AG08396 (cell line): ENCODE results near the gene CSTF1.

ENCODE experiments used
- DNase-seq: peaks from one replicate; pipeline ENCODE4 v3.0.0; 2012; ENCODE audit warnings: low spot score, mixed read lengths

Gene CSTF1

GRCh38 chr20:56392132-56392880, at the start of gene CSTF1, which contains the start of gene AURKA:
Gene CSTF1, plus strand, starts transcription at chr20:56392645. Its CDS starts 2,908 bp downstream, at chr20:56395553.
Gene AURKA, minus strand, starts transcription at chr20:56392215. Its CDS starts 4,018 bp downstream, at chr20:56388197.
- DNase-seq: peak; percentile 99

GRCh38 chr20:56342783-56343182, 49.7 kb upstream of the CSTF1 start:
- DNase-seq: no peak

- peak; percentile 79 for DNase-seq
These were observed 48.5 kb upstream of the CSTF1 start for GRCh38 chr20:56343861-56344381.

- DNase-seq: no peak
These were observed 46.5 kb upstream of the CSTF1 start for GRCh38 chr20:56345911-56346310.

- no peak for DNase-seq
These were observed 44.7 kb upstream of the CSTF1 start for GRCh38 chr20:56347628-56348304.

GRCh38 chr20:56348305-56348693, 44.1 kb upstream of the CSTF1 start:
- DNase-seq: no peak

GRCh38 chr20:56348746-56349145, 43.7 kb upstream of the CSTF1 start:
- no peak for DNase-seq

- DNase-seq: peak; percentile 41
These were observed 41.6 kb upstream of the CSTF1 start for GRCh38 chr20:56350842-56351241.

- DNase-seq: no peak
These were observed 39.9 kb upstream of the CSTF1 start for GRCh38 chr20:56352345-56353055.

- DNase-seq: no peak
These were observed 39.1 kb upstream of the CSTF1 start for GRCh38 chr20:56353356-56353755.

- DNase-seq: no peak
These were observed 34.4 kb upstream of the CSTF1 start for GRCh38 chr20:56358070-56358469.

GRCh38 chr20:56358600-56359211, 33.7 kb upstream of the CSTF1 start, which contains the start of gene FAM210B:
Gene FAM210B, plus strand, starts transcription at chr20:56358974. Its CDS starts 32 bp downstream, at chr20:56359006.
- peak; percentile 99 for DNase-seq

GRCh38 chr20:56359212-56360132, 33.0 kb upstream of the CSTF1 start:
- DNase-seq: peak; percentile 74

GRCh38 chr20:56360133-56360907, 32.1 kb upstream of the CSTF1 start:
- no peak for DNase-seq

GRCh38 chr20:56360908-56361205, 31.6 kb upstream of the CSTF1 start:
- DNase-seq: no peak

GRCh38 chr20:56361900-56362299, 30.5 kb upstream of the CSTF1 start:
- DNase-seq: no peak

- DNase-seq: no peak
These were observed 29.5 kb upstream of the CSTF1 start for GRCh38 chr20:56362833-56363413.

GRCh38 chr20:56363491-56363890, 29.0 kb upstream of the CSTF1 start:
- no peak for DNase-seq

GRCh38 chr20:56368351-56369134, 23.9 kb upstream of the CSTF1 start:
- no peak for DNase-seq
